SJCRH30 (cell line): ENCODE data around the gene OXSR1. TPM values are rescaled to one million over a fixed set of nuclear protein-coding genes. Genes with fewer than 3 reads are reported as not detected.

Source experiments
- DNase-seq, 2 experiments: peaks; one replicate each; pipeline ENCODE4 v3.0.0-alpha.2; 2015 to 2020
- H3K27ac ChIP-seq: fragments of 250-450 bp; sonication (Bioruptor Pico); 2 replicates; pipeline ENCODE4 v1.5.1; 2020; ENCODE audit warnings: mild to moderate bottlenecking, moderate library complexity
- H3K27me3 ChIP-seq: fragments of 250-450 bp; sonication (Bioruptor Pico); 2 replicates; pipeline ENCODE4 v1.5.1; 2020; ENCODE audit warnings: mild to moderate bottlenecking, moderate library complexity
- H3K36me3 ChIP-seq: fragments of 250-450 bp; sonication (Bioruptor Pico); 2 replicates; pipeline ENCODE4 v1.5.1; 2020; ENCODE audit warnings: mild to moderate bottlenecking, moderate library complexity
- H3K4me1 ChIP-seq: fragments of 250-450 bp; sonication (Bioruptor Pico); 2 replicates; pipeline ENCODE4 v1.5.1; 2020; ENCODE audit warnings: mild to moderate bottlenecking, moderate library complexity
- H3K4me3 ChIP-seq: fragments of 250-450 bp; sonication (Bioruptor Pico); 2 replicates; pipeline ENCODE4 v1.5.1; 2020; ENCODE audit warnings: mild to moderate bottlenecking, moderate library complexity
- H3K9me3 ChIP-seq: fragments of 250-450 bp; sonication (Bioruptor Pico); replicated peaks from 2 replicates; pipeline ENCODE4 v1.5.1; 2020; ENCODE audit warnings: mild to moderate bottlenecking, moderate library complexity
- total RNA-seq: library from RNA; depleted of rRNA; stranded (reverse); fragments of >200 nt; shearing (Covaris generic); gene quantifications from 2 replicates; pipeline ENCODE4 v1.2.3, GENCODE V29; 2014; rRNA removed

OXSR1 gene
- 27.9 and 31.6 TPM in 2 replicates for total RNA-seq

GRCh38 chr3:38164952-38165721 lies at the start of gene OXSR1:
OXSR1 (plus strand) TSS chr3:38165537; CDS start chr3:38165877, 340 bp downstream.
- DNase-seq, result peak; percentile 94 to 98
- Histone ChIP-seq H3K9me3 (no peaks in the 10 kb centered on the region), H3K27ac (peak within 1 kb of the TSS; percentile 98), H3K27me3 (no peaks in the 10 kb centered on the region), H3K36me3 (no peaks in the 10 kb centered on the region), H3K4me1 (0 out of 2 replicates have a peak, but pooled peaks cover 2% of the 10 kb centered on the region), H3K4me3 (peak within 1 kb of the TSS; percentile 95)

GRCh38 chr3:38115645-38116427 lies 49.5 kb upstream of the OXSR1 start:
- Histone ChIP-seq H3K9me3 (no peaks in the 10 kb centered on the region), H3K27me3 (no peaks in the 10 kb centered on the region), H3K27ac (no peak overlapping the region), H3K36me3 (no peaks in the 10 kb centered on the region), H3K4me1 (no peaks in the 10 kb centered on the region), H3K4me3 (no peak overlapping the region)
- no peak for DNase-seq

- H3K36me3 ChIP-seq, result no peaks in the 10 kb centered on the region
- no peaks in the 10 kb centered on the region for H3K4me1 ChIP-seq
- no peaks in the 10 kb centered on the region for H3K27me3 ChIP-seq
- no peaks in the 10 kb centered on the region for H3K9me3 ChIP-seq
- no peak for DNase-seq
- no peak overlapping the region for H3K4me3 ChIP-seq
- H3K27ac ChIP-seq, result no peak overlapping the region
Measured at GRCh38 chr3:38116471-38117162, 48.7 kb upstream of the OXSR1 start.

GRCh38 chr3:38117163-38117716 lies 48.1 kb upstream of the OXSR1 start:
- Histone ChIP-seq H3K27ac (no peak overlapping the region), H3K36me3 (no peaks in the 10 kb centered on the region), H3K9me3 (no peaks in the 10 kb centered on the region), H3K27me3 (no peaks in the 10 kb centered on the region), H3K4me3 (no peak overlapping the region), H3K4me1 (no peaks in the 10 kb centered on the region)
- DNase-seq, result no peak

- Histone ChIP-seq H3K4me1 (no peaks in the 10 kb centered on the region), H3K4me3 (no peak overlapping the region), H3K36me3 (no peaks in the 10 kb centered on the region), H3K9me3 (no peaks in the 10 kb centered on the region), H3K27me3 (no peaks in the 10 kb centered on the region), H3K27ac (no peak overlapping the region)
- peak; percentile 11 to 32 for DNase-seq
Measured at GRCh38 chr3:38117748-38118420, 47.5 kb upstream of the OXSR1 start.

- Histone ChIP-seq H3K27me3 (no peaks in the 10 kb centered on the region), H3K36me3 (no peaks in the 10 kb centered on the region), H3K4me3 (no peak overlapping the region), H3K9me3 (no peaks in the 10 kb centered on the region), H3K27ac (no peak overlapping the region), H3K4me1 (no peaks in the 10 kb centered on the region)
- no peak for DNase-seq
Measured at GRCh38 chr3:38118421-38119247, 46.7 kb upstream of the OXSR1 start.

- no peaks in the 10 kb centered on the region for H3K4me1 ChIP-seq
- H3K9me3 ChIP-seq, result no peaks in the 10 kb centered on the region
- no peak for DNase-seq
- H3K27ac ChIP-seq, result no peak overlapping the region
- no peaks in the 10 kb centered on the region for H3K36me3 ChIP-seq
- H3K4me3 ChIP-seq, result no peak overlapping the region
- H3K27me3 ChIP-seq, result no peaks in the 10 kb centered on the region
Measured at GRCh38 chr3:38119248-38119544, 46.1 kb upstream of the OXSR1 start.

GRCh38 chr3:38119821-38120692 lies 45.3 kb upstream of the OXSR1 start:
- no peak overlapping the region for H3K4me3 ChIP-seq

GRCh38 chr3:38120693-38121450 lies 44.5 kb upstream of the OXSR1 start:
- DNase-seq, result no peak
- H3K4me1 ChIP-seq, result no peaks in the 10 kb centered on the region
- H3K27me3 ChIP-seq, result no peaks in the 10 kb centered on the region
- no peak overlapping the region for H3K27ac ChIP-seq
- H3K4me3 ChIP-seq, result no peak overlapping the region
- no peaks in the 10 kb centered on the region for H3K36me3 ChIP-seq
- no peaks in the 10 kb centered on the region for H3K9me3 ChIP-seq

More at GRCh38 chr3:38119821-38120692, 45.3 kb upstream of the OXSR1 start:
- H3K36me3 ChIP-seq, result no peaks in the 10 kb centered on the region
- DNase-seq, result no peak
- H3K27ac ChIP-seq, result no peak overlapping the region
- H3K27me3 ChIP-seq, result no peaks in the 10 kb centered on the region
- no peaks in the 10 kb centered on the region for H3K4me1 ChIP-seq
- H3K9me3 ChIP-seq, result no peaks in the 10 kb centered on the region

- no peaks in the 10 kb centered on the region for H3K9me3 ChIP-seq
- no peaks in the 10 kb centered on the region for H3K27me3 ChIP-seq
- DNase-seq, result no peak
- no peak overlapping the region for H3K4me3 ChIP-seq
- no peaks in the 10 kb centered on the region for H3K36me3 ChIP-seq
- H3K4me1 ChIP-seq, result no peaks in the 10 kb centered on the region
- H3K27ac ChIP-seq, result no peak overlapping the region
Measured at GRCh38 chr3:38121451-38121831, 43.9 kb upstream of the OXSR1 start.

GRCh38 chr3:38121832-38122461 lies 43.4 kb upstream of the OXSR1 start:
- Histone ChIP-seq H3K27ac (no peak overlapping the region), H3K27me3 (no peaks in the 10 kb centered on the region), H3K4me1 (no peaks in the 10 kb centered on the region), H3K36me3 (no peaks in the 10 kb centered on the region), H3K4me3 (no peak overlapping the region), H3K9me3 (no peaks in the 10 kb centered on the region)
- no peak for DNase-seq

GRCh38 chr3:38122712-38123290 lies 42.5 kb upstream of the OXSR1 start:
- Histone ChIP-seq H3K36me3 (no peaks in the 10 kb centered on the region), H3K27me3 (no peaks in the 10 kb centered on the region), H3K4me3 (no peak overlapping the region), H3K27ac (no peak overlapping the region), H3K4me1 (no peaks in the 10 kb centered on the region), H3K9me3 (no peaks in the 10 kb centered on the region)
- DNase-seq, result no peak
